ENCODE measurements around the gene RNF32. TPM values are rescaled to one million over a fixed set of nuclear protein-coding genes. Genes with fewer than 3 reads are reported as not detected.

RNF32 gene
- total RNA-seq (ENCODE audit: unreplicated experiment), result 1.9 TPM
- long read RNA-seq, result 0 reads

DNA sequence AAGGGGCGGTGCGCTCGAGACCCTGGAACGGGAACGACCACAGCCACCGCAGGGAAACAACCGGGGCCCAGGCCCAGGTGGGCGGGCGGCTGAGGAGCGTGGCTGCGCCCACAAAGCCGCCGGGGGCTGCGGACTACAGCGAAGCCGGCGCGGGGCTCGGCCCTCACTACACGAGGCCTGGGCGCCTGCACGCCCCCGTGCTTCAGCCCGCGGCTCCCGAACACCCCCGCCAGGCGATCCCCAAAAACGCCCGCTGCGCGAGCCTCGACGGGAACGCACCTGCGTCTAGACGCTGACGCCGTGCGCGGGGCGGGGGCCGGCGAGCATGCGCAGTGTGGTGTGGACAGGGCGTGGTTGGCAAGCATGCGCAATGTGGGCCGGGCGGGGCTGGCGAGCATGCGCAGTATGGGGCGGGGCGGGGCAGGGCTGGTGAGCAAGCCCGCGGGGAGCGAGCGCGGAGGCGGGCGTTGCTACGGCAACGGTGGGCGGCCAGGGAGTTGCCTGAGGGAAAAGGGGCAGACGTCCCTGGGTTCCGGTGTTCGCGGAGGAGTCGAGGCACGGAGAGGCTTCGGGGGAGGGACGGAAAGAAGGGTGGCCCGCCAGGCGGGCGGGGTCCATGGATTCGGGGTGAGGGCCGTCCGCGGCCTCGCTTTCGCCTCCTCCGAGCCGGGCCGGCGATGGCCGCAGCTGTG lies at the start of gene RNF32:
Gene RNF32, plus strand, starts transcription at position 518 of the 692 bp plus-strand sequence. CDS start 3,104 bp downstream, outside the sequence.
- peaks cover 9% of the 10 kb centered on the region for H3K27me3 Mint-ChIP-seq (ENCODE audit: unreplicated experiment)
- peaks cover 7% of the 10 kb centered on the region for H3K36me3 Mint-ChIP-seq (ENCODE audit: low read depth, unreplicated experiment)
- H3K4me3 Mint-ChIP-seq (ENCODE audit: unreplicated experiment), result peak within 1 kb of the TSS; percentile 95
- peak; percentile 98 for DNase-seq (ENCODE audit: low spot score)
- H3K9me3 Mint-ChIP-seq (ENCODE audit: unreplicated experiment), result no peaks in the 10 kb centered on the region
- H3K27ac Mint-ChIP-seq (ENCODE audit: unreplicated experiment), result peak within 1 kb of the TSS; percentile 80
- TF ChIP-seq, protein P1, sequence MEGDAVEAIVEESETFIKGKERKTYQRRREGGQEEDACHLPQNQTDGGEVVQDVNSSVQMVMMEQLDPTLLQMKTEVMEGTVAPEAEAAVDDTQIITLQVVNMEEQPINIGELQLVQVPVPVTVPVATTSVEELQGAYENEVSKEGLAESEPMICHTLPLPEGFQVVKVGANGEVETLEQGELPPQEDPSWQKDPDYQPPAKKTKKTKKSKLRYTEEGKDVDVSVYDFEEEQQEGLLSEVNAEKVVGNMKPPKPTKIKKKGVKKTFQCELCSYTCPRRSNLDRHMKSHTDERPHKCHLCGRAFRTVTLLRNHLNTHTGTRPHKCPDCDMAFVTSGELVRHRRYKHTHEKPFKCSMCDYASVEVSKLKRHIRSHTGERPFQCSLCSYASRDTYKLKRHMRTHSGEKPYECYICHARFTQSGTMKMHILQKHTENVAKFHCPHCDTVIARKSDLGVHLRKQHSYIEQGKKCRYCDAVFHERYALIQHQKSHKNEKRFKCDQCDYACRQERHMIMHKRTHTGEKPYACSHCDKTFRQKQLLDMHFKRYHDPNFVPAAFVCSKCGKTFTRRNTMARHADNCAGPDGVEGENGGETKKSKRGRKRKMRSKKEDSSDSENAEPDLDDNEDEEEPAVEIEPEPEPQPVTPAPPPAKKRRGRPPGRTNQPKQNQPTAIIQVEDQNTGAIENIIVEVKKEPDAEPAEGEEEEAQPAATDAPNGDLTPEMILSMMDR (IDR thresholded peaks at IDR 0.05; ENCODE audit: unreplicated experiment), result no peak
- peaks cover 14% of the 10 kb centered on the region for H3K4me1 Mint-ChIP-seq (ENCODE audit: unreplicated experiment)

- H3K4me3 Mint-ChIP-seq (ENCODE audit: unreplicated experiment), result no peak overlapping the region
- H3K27ac Mint-ChIP-seq (ENCODE audit: unreplicated experiment), result no peak overlapping the region
- peaks cover under 1% of the 10 kb centered on the region for H3K9me3 Mint-ChIP-seq (ENCODE audit: unreplicated experiment)
Measured at GRCh38 chr7:156592155-156592884, 48.3 kb upstream of the RNF32 start.

GRCh38 chr7:156594283-156595080 lies 46.1 kb upstream of the RNF32 start:
- Mint-ChIP-seq H3K36me3 (ENCODE audit: low read depth, unreplicated experiment) (peaks cover 4% of the 10 kb centered on the region), H3K27ac (ENCODE audit: unreplicated experiment) (no peak overlapping the region), H3K9me3 (ENCODE audit: unreplicated experiment) (no peaks in the 10 kb centered on the region), H3K27me3 (ENCODE audit: unreplicated experiment) (peaks cover 1% of the 10 kb centered on the region), H3K4me3 (ENCODE audit: unreplicated experiment) (no peak overlapping the region), H3K4me1 (ENCODE audit: unreplicated experiment) (no peaks in the 10 kb centered on the region)
- TF ChIP-seq, protein P1 (IDR thresholded peaks at IDR 0.05; ENCODE audit: unreplicated experiment), result no peak
- DNase-seq (ENCODE audit: low spot score), result no peak

More at GRCh38 chr7:156592155-156592884, 48.3 kb upstream of the RNF32 start:
- Mint-ChIP-seq H3K27me3 (ENCODE audit: unreplicated experiment) (peaks cover 1% of the 10 kb centered on the region), H3K4me1 (ENCODE audit: unreplicated experiment) (no peaks in the 10 kb centered on the region), H3K36me3 (ENCODE audit: low read depth, unreplicated experiment) (peaks cover 4% of the 10 kb centered on the region)
- DNase-seq (ENCODE audit: low spot score), result no peak
- TF ChIP-seq, protein P1 (IDR thresholded peaks at IDR 0.05; ENCODE audit: unreplicated experiment), result no peak

DNA sequence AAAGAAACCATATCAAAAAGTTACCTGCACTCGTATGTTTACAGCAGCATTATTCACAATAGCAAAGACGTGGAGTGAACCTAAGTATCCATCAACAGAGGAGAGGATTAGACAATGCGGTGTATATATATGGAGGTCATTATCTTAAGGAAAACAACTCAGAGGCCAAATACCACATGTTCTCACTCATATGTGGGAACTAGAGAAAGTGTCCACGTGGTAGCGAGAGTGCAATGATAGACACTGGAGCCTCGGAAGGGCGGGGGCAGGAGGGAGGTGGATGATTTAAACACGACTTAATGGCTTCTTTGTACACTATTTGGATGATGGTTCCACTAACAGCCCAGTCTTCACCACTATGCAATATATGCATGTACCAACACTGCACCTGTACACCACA lies 40.1 kb upstream of the RNF32 start:
- no peak overlapping the region for H3K4me3 Mint-ChIP-seq (ENCODE audit: unreplicated experiment)
- TF ChIP-seq, protein P1 (IDR thresholded peaks at IDR 0.05; ENCODE audit: unreplicated experiment), result no peak
- H3K36me3 Mint-ChIP-seq (ENCODE audit: low read depth, unreplicated experiment), result no peaks in the 10 kb centered on the region
- no peaks in the 10 kb centered on the region for H3K9me3 Mint-ChIP-seq (ENCODE audit: unreplicated experiment)
- H3K4me1 Mint-ChIP-seq (ENCODE audit: unreplicated experiment), result peaks cover 3% of the 10 kb centered on the region
- DNase-seq (ENCODE audit: low spot score), result no peak
- H3K27ac Mint-ChIP-seq (ENCODE audit: unreplicated experiment), result no peak overlapping the region
- no peaks in the 10 kb centered on the region for H3K27me3 Mint-ChIP-seq (ENCODE audit: unreplicated experiment)
